Measurements from ENCODE around the gene NRCAM. TPM values are rescaled to one million over a fixed set of nuclear protein-coding genes. Genes with fewer than 3 reads are reported as not detected.

Gene NRCAM
- total and polyA plus RNA-seq, 4 donors = 0.17 to 3.2 (median 0.64) TPM

DNA sequence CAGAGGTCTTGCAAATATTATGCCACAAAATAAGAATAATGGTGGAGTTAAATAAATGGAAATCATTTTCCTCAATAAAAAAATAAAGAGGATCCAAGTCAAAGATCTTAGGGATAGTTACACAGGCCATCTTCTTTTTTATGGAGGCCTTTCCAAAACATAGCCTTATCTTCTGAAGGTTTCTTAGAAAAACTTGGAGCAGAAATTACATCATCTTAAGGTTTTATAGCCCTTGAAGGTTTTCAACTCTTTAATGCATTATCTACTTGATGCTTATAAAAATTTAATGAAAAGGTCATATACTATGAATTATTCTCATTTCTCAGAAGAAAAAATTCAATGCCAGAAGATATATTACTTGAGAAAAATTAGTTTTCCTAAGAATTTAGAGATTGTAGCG, 231.8 kb downstream of the NRCAM start (continued):
- TF ChIP-seq, protein P1, sequence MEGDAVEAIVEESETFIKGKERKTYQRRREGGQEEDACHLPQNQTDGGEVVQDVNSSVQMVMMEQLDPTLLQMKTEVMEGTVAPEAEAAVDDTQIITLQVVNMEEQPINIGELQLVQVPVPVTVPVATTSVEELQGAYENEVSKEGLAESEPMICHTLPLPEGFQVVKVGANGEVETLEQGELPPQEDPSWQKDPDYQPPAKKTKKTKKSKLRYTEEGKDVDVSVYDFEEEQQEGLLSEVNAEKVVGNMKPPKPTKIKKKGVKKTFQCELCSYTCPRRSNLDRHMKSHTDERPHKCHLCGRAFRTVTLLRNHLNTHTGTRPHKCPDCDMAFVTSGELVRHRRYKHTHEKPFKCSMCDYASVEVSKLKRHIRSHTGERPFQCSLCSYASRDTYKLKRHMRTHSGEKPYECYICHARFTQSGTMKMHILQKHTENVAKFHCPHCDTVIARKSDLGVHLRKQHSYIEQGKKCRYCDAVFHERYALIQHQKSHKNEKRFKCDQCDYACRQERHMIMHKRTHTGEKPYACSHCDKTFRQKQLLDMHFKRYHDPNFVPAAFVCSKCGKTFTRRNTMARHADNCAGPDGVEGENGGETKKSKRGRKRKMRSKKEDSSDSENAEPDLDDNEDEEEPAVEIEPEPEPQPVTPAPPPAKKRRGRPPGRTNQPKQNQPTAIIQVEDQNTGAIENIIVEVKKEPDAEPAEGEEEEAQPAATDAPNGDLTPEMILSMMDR (IDR thresholded peaks at IDR 0.05; ENCODE audit: low read depth, low read length, missing input control) = no peak
- TF ChIP-seq FOXA1 (IDR thresholded peaks at IDR 0.05) (no peak), JUND (IDR thresholded peaks at IDR 0.05) (no peak), YY1 (IDR thresholded peaks at IDR 0.05) (no peak), EGR1 (IDR thresholded peaks at IDR 0.05; ENCODE audit: low read depth in 2 of 2) (no peak)

DNA sequence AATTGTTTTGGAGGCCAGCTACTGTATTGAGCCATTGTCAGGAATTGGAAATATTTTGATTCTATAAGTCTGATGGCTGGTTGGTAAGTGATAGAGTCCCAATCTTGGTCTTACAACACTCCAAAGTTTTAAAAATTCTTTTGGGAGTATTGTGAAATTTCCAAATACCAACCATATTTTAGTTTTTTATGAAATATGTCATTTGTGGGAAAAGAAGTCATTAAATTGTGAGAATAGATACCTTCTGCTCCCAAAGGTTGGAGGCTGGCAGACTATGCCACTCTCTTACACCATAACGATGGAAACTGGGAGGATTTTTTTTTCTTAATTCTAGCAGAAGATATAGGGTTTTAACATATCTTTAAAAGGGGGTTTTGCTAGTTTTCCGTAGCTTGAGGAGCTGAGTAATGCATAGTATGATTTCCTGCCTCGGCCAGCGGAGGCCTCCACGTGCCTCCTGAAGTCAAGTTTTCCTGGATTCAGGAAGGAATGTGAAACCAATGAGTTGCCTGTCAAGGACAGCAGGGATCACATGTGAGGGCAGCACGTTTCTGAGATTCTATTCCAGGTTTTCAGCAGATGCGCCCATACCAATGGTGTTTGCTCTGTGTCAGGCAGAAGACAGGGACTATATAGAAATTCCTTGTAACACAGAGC, 233.9 kb downstream of the NRCAM start:
- no peak overlapping the region for H3K9ac ChIP-seq (ENCODE audit: low read depth in 1 of 2, low read length in 2 of 2)
- no peak overlapping the region for H3K4me3 ChIP-seq (ENCODE audit: low read depth in 1 of 3, low read length in 3 of 3)
- no peaks in the 10 kb centered on the region for H3K4me1 ChIP-seq (ENCODE audit: control insufficient read depth in 4 of 4, insufficient read depth in 4 of 4, low read length in 3 of 4)
- no peaks in the 10 kb centered on the region for H3K36me3 ChIP-seq (ENCODE audit: control insufficient read depth in 4 of 4, insufficient read depth in 3 of 4, low read depth in 1 of 4, low read length in 3 of 4)
- no peaks in the 10 kb centered on the region for H3K9me3 ChIP-seq (ENCODE audit: control insufficient read depth in 4 of 4, low read length in 3 of 4)
- no peak for DNase-seq (ENCODE audit: low spot score)
- whole genome bisulfite sequencing = 65% methylated on average over 7 of the region's 7 CpGs
- no peak for TF ChIP-seq JUND (IDR thresholded peaks at IDR 0.05)
- TF ChIP-seq TAF1 (conservative IDR thresholded peaks at IDR 0.05) = no peak
- TF ChIP-seq, protein P2, sequence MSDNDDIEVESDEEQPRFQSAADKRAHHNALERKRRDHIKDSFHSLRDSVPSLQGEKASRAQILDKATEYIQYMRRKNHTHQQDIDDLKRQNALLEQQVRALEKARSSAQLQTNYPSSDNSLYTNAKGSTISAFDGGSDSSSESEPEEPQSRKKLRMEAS (IDR thresholded peaks at IDR 0.05) = no peak
- TF ChIP-seq, protein P1 (IDR thresholded peaks at IDR 0.05; ENCODE audit: low read depth, low read length, missing input control) = no peak
- no peak for TF ChIP-seq RXRA (IDR thresholded peaks at IDR 0.05)
- no peak for TF ChIP-seq RAD21 (IDR thresholded peaks at IDR 0.05)
- no peak for TF ChIP-seq FOXA1 (IDR thresholded peaks at IDR 0.05)
- TF ChIP-seq, protein P3, sequence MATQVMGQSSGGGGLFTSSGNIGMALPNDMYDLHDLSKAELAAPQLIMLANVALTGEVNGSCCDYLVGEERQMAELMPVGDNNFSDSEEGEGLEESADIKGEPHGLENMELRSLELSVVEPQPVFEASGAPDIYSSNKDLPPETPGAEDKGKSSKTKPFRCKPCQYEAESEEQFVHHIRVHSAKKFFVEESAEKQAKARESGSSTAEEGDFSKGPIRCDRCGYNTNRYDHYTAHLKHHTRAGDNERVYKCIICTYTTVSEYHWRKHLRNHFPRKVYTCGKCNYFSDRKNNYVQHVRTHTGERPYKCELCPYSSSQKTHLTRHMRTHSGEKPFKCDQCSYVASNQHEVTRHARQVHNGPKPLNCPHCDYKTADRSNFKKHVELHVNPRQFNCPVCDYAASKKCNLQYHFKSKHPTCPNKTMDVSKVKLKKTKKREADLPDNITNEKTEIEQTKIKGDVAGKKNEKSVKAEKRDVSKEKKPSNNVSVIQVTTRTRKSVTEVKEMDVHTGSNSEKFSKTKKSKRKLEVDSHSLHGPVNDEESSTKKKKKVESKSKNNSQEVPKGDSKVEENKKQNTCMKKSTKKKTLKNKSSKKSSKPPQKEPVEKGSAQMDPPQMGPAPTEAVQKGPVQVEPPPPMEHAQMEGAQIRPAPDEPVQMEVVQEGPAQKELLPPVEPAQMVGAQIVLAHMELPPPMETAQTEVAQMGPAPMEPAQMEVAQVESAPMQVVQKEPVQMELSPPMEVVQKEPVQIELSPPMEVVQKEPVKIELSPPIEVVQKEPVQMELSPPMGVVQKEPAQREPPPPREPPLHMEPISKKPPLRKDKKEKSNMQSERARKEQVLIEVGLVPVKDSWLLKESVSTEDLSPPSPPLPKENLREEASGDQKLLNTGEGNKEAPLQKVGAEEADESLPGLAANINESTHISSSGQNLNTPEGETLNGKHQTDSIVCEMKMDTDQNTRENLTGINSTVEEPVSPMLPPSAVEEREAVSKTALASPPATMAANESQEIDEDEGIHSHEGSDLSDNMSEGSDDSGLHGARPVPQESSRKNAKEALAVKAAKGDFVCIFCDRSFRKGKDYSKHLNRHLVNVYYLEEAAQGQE (IDR thresholded peaks at IDR 0.05) = no peak
- TF ChIP-seq EGR1 (IDR thresholded peaks at IDR 0.05; ENCODE audit: low read depth in 2 of 2) = no peak
- TF ChIP-seq, protein P4, sequence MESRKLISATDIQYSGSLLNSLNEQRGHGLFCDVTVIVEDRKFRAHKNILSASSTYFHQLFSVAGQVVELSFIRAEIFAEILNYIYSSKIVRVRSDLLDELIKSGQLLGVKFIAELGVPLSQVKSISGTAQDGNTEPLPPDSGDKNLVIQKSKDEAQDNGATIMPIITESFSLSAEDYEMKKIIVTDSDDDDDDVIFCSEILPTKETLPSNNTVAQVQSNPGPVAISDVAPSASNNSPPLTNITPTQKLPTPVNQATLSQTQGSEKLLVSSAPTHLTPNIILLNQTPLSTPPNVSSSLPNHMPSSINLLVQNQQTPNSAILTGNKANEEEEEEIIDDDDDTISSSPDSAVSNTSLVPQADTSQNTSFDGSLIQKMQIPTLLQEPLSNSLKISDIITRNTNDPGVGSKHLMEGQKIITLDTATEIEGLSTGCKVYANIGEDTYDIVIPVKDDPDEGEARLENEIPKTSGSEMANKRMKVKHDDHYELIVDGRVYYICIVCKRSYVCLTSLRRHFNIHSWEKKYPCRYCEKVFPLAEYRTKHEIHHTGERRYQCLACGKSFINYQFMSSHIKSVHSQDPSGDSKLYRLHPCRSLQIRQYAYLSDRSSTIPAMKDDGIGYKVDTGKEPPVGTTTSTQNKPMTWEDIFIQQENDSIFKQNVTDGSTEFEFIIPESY (IDR thresholded peaks at IDR 0.05) = no peak
- TF ChIP-seq YY1 (IDR thresholded peaks at IDR 0.05) = no peak
- TF ChIP-seq GABPA (IDR thresholded peaks at IDR 0.05 in 1 of 2, conservative IDR thresholded peaks at IDR 0.05 in 1 of 2) = no peak
- H3K27me3 ChIP-seq (ENCODE audit: control insufficient read depth in 4 of 4, insufficient read depth in 4 of 4, low read length in 3 of 4) = no peaks in the 10 kb centered on the region
- H3K27ac ChIP-seq (ENCODE audit: low read depth in 1 of 2, low read length in 2 of 2) = no peak overlapping the region

Data from liver (tissue), 9 donors.